C1 segment of cervical spinal cord (tissue), 14 donors: ENCODE measurements around the gene OSTN.
"Not testable (repeated sequence)": the region's sequence is repeated elsewhere in the genome, so short reads cannot be mapped to it uniquely, and the experiment has no call there.

Experiments used
- DNase-seq, 14 donors: peaks; one replicate each; lab custom pipeline; 2025; lab: John Stamatoyannopoulos, UW

The OSTN gene, protein sequence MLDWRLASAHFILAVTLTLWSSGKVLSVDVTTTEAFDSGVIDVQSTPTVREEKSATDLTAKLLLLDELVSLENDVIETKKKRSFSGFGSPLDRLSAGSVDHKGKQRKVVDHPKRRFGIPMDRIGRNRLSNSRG

DNA sequence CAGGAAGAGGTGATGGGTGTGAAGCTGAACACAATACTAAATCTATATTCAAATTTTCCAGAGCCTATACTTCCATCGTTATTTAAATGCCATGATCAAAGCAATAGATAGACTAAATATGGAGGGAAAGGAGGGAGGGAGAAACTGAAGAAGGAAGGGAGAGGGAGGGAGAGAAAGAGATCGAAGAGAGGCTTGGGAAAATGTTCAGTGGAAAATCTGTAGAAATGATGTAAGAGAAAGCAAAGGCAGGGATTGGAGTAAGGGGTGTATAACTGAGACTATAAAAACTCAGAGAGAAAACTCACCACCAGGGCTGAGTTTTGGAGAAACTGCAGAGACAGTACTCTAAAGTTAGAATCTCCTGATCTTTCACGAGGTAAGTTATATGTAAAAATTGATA, at the start of gene OSTN:
TSS of gene OSTN (plus strand) at position 310 of the 400 bp plus-strand sequence. CDS start 13,292 bp downstream, outside the sequence.
- no peak for DNase-seq

- no peak for DNase-seq
These were observed 47.4 kb upstream of the OSTN start for GRCh38 chr3:191151653-191152052.

DNA sequence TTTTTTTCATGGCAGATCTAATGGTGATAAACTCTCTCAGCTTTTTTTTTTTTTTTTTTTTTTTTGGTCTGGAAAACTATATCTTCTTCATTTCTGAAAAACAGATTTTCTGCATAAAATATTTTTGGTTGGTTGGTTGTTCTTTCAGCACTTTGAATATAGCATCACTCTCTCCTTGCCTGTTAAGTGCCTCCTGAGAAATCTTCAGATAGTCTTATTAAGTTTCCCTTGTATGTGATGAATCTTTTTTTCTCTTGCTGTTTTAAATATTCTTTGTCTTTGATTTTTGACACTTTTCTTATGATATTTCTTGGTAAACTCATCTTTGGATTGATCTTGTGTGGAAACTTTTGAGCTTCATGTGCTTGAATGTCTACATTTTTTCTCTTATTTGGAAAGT, 44.2 kb upstream of the OSTN start:
- DNase-seq, result no peak

DNA sequence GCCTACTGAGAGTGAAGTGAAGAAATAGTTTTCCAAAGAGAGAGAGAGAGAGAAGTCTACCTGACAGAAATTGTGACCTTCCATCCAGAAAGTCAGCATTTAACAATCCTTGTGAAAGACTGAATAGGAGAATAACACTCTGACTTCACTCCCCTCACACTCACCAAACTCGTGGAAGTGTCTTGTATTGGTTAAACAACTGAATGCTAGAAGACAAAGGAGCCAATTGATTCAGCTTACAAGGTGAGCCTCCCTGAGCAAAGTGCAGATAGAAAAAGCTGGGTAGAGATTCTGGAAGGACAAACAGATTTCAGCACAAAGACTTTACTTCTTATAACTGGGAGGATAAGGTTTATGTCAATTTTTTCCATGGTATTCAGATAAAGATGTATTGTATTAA, 40.8 kb upstream of the OSTN start:
- DNase-seq, result no peak

- DNase-seq, result no peak
These were observed 40.2 kb upstream of the OSTN start for GRCh38 chr3:191158815-191159214.

DNA sequence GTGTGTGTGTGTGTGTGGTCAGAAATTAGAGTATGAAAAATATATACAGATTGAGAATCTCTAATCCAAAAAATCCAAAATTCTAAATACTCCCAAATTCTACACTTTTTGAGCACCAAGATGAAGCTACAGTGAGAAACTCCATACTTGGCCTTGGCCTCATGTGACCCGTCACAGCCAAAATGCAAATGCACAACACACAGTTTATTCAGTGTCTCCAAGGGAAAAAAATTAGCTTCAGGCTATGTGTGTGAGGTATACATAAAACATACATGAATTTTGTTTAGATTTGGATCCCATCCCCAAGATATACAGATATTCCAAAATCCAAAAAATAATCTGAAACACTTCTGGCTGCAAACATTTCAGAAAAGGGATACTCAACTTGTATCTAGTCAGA, 33.2 kb upstream of the OSTN start:
- no peak for DNase-seq

DNA sequence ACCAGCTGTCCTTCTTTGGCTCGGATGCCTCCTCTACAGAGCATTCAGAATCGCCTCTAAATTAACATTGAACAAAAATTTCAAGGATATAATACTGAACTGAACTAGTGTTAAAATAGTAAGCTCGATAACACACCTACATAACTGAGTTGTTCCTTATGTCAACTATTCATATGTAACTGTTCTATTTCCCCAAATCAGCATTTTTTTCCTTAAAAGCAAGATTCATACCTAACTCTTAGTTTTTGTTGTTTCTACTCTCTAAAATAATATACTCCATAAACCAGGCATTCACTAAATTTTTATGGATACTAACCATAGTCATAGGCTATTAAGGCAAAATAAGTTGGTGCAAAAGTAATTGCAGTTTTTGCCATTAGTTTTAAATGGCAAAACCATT, 32.7 kb upstream of the OSTN start:
- DNase-seq, result no peak

- no peak for DNase-seq
These were observed 29.5 kb upstream of the OSTN start for GRCh38 chr3:191169566-191169965.

- no peak for DNase-seq
These were observed 28.9 kb upstream of the OSTN start for GRCh38 chr3:191170097-191170496.

DNA sequence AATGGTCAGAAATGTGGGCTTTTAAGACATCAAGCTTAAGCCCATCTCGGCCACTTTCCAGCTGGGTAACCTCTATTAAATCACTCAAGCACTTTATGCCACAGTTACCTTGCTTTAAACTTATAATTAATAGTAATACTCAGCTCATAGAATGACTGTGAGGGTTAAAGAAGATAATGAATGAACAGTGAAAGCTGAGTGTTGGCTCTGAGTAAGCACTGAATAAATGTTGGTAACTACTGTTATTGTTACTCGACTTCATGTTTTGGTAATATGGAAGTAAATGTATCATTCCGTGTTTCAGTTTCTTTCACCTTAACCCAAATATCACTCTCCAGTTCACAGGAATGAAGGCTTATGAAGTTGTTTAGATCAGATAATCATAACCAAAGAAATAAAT, 23.9 kb upstream of the OSTN start:
- DNase-seq, result no peak

- no peak for DNase-seq
These were observed 22.8 kb upstream of the OSTN start for GRCh38 chr3:191176038-191176785.

DNA sequence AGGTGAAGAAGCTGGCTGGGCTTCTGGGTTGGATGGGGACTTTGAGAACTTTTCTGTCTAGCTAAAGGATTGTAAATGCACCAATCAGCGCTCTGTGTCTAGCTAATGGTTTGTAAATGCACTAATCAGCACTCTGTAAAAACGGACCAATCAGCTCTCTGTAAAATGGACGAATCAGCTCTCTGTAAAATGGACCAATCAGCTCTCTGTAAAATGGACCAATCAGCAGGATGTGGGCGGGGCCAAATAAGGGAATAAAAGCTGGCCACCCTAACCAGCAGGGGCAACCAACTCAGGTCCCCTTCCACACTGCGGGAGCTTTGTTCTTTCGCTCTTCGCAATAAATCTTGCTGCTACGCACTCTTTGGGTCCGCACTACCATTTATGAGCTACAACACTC, 13.7 kb upstream of the OSTN start:
- DNase-seq, result not testable (repeated sequence)

GRCh38 chr3:191188246-191188645, 10.8 kb upstream of the OSTN start:
- DNase-seq, result not testable (repeated sequence)

DNA sequence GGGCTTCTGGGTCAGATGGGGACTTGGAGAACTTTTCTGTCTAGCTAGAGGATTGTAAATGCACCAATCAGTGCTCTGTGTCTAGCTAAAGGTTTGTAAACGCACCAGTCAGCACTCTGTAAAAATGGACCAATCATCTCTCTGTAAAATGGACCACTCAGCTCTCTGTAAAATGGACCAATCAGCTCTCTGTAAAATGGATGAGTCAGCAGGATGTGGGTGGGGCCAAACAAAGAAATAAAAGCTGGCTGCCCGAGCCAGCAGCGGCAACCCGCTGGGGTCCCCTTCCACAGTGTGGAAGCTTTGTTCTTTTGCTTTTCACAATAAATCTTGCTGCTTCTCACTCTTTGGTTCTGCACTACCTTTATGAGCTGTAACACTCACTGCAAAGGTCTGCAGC, 6.8 kb upstream of the OSTN start:
- DNase-seq, result not testable (repeated sequence)

- DNase-seq, result no peak
These were observed 6.1 kb upstream of the OSTN start for GRCh38 chr3:191192941-191193340.

DNA sequence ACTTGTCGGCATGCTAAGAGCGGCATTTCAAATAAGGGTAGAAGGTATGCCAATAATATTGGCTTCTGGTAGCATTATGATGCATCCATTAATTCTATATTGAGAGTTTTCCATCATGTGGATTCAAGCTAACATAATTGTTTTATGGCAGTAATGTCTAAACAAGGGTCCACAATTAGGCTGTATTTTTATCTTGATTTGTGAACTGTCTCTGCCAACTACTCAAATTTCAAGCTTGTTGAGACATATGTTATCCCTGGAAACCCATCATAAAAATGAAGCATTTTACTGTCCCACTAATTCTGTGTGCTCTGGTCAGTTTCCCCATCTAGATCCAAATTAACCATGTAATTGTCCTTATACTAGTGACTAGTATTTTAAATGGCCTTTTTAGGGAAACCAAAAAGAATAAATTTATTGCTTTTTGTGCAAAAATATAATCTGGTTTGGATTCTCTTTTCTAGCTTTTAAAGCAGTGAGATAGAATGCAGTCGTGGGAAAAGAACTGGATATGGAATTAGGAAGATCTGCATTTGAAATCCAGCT, 1.2 kb upstream of the OSTN start:
- DNase-seq, result no peak

GRCh38 chr3:191198480-191198879, 561 bp upstream of the OSTN start:
- DNase-seq, result no peak

DNA sequence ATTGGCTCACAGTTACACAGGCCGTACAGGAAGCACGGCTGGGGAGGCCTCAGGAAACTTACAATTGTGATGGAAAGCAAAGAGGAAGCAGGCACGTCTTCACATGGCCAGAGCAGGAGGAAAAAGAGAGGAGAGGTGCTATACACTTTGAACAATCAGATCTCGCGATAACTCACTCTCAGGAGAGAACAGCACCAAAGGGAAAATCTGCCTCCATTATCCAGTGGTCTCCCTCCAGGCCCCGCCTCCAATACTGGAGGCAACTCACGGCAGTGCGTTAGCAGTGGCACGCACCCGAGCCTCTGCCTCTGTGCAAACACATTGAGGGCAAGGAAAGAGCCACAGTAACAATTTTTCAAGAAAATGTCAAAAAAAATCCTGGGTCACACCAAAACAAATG, 11.0 kb downstream of the OSTN start:
- no peak for DNase-seq

DNA sequence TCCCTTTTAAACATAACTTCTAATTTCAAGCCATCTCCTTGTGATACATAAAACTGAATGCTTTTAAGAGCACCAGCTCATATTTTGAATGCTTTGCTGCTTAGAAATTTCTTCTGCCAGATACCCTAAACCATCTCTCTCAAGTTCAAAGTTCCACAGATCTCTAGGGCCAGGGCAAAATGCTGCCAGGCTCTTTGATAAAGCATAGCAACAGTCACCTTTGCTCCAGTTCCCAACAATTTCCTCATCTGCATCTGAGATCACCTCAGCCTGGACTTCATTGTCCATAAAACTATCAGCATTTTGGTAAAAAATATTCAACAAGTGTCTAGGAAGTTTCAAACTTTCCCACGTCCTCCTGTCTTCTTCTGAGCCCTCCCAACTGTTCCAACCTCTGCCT, 17.5 kb downstream of the OSTN start:
- no peak for DNase-seq

- DNase-seq, result no peak
These were observed 18.3 kb downstream of the OSTN start for GRCh38 chr3:191217301-191217700.

- no peak for DNase-seq
These were observed 21.9 kb downstream of the OSTN start for GRCh38 chr3:191220908-191221307.

DNA sequence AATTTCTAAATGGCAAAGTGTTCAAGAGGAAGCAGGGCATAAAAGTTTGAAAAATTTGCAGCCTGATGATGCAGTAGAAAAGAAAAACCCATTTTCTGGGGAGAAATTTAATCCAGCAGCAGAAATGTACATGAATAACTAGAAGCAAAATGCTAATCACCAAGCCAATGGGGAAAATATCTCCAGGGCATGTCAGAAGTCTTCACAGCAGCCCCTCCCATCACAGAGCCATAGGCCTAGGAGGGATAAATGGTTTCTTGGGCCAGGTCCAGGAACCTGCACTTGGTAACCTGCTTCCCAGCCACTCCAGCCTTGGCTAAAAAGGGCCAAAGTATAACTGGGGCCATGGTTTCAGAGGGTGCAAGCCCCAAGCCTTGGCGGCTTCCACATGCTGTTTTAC, 22.6 kb downstream of the OSTN start:
- no peak for DNase-seq

DNA sequence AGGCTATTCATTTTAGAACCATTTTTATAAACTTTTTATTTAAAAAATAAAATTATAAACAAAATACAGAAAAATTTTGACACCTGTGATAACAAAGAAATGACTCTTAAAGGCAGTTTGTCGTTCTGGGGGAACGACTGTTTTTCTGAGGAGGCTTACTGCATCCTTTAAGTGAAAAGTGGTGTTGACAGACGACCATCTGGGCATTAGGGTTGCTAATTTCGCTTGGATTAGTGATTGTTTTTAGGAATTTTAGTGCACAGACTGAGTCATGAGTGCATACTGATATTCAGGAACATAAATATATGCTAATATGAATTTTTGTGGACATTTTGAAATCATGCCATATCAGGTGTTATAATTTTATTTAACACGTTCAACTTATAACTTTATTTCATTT, 28.5 kb downstream of the OSTN start:
- DNase-seq, result no peak
